GM19397 (cell line): Measurements from ENCODE around the gene CD180.

Experiments
- ATAC-seq: cut with Tn5 transposase; IDR thresholded peaks from one replicate; pipeline ENCODE4 v1.9.1; 2021; ENCODE audit warnings: mild to moderate bottlenecking, moderate library complexity; ENCODE audit not compliant: unreplicated experiment

The CD180 gene

GRCh38 chr5:67135381-67135984 is 61.1 kb downstream of the CD180 start:
- no peak for ATAC-seq

GRCh38 chr5:67133776-67134175 is 62.8 kb downstream of the CD180 start:
- no peak for ATAC-seq

GRCh38 chr5:67133217-67133616 is 63.4 kb downstream of the CD180 start:
- ATAC-seq: no peak

GRCh38 chr5:67129768-67130167 is 66.8 kb downstream of the CD180 start:
- no peak for ATAC-seq
